NT2/D1 (cell line): ENCODE data around the gene LRP5.

Source experiments
- SUZ12 ChIP-seq: IDR thresholded peaks from 2 replicates; pipeline ENCODE4 v1.6.1; 2011; ENCODE audit not compliant: insufficient read length, insufficient read depth; ENCODE audit errors: extremely low read depth
- YY1 ChIP-seq: IDR thresholded peaks from 2 replicates; pipeline ENCODE4 v1.6.1; 2011; ENCODE audit not compliant: insufficient read length, insufficient read depth
- ZNF274 ChIP-seq: IDR thresholded peaks from 2 replicates; pipeline ENCODE4 v1.6.1; 2011; ENCODE audit warnings: mild to moderate bottlenecking, low read depth, low read length

- TF ChIP-seq YY1 (no peak), SUZ12 (no peak), ZNF274 (no peak)
Observed at GRCh38 chr11:68431984-68432645, 119.7 kb downstream of the LRP5 start.
